Panc1 (cell line): ENCODE data around the gene ZFAND2B. TPM values are rescaled to one million over a fixed set of nuclear protein-coding genes. Genes with fewer than 3 reads are reported as not detected.

ENCODE experiments used
- ATAC-seq: fragments of 200-7000 bp; cut with Tn5 transposase; 2 replicates; pipeline ENCODE4 v1.9.1; 2020; ENCODE audit warnings: mild to moderate bottlenecking, moderate library complexity
- BruUV-seq: library from RNA; stranded (reverse); fragments of 400-500 nt; replicated peaks from 2 replicates; lab custom pipeline; 2021; lab: Mats Ljungman, UMichigan
- CTCF ChIA-PET: fragments of 300-600 bp; sonication (Branson Sonifier 250); formaldehyde crosslinking; loops from one replicate; lab custom pipeline; 2022; ENCODE audit warnings: antibody characterized with exemption; lab: Charles Lee
- POLR2A ChIA-PET: fragments of 300-600 bp; sonication (Branson Sonifier 250); formaldehyde crosslinking; loops from one replicate; lab custom pipeline; 2022; ENCODE audit warnings: antibody characterized with exemption; lab: Charles Lee
- DNase-seq: peaks from one replicate; pipeline ENCODE4 v3.0.0-alpha.2; 2010; ENCODE audit warnings: low read depth, low spot score
- H3K27ac ChIP-seq: 2 replicates; pipeline ENCODE4 v1.5.1; 2011; ENCODE audit warnings: mild to moderate bottlenecking, low read length, inconsistent platforms
- H3K27me3 ChIP-seq: fragments of 200-500 bp; sonication (Bioruptor generic); 2 replicates; pipeline ENCODE4 v1.6.0; 2014; ENCODE audit warnings: low read length, inconsistent platforms; ENCODE audit not compliant: control insufficient read depth, insufficient read depth
- H3K36me3 ChIP-seq: fragments of 200-500 bp; sonication (Bioruptor generic); 2 replicates; pipeline ENCODE4 v1.5.1; 2014; ENCODE audit warnings: inconsistent platforms, mild to moderate bottlenecking, low read length, moderate library complexity; ENCODE audit not compliant: control insufficient read depth, insufficient read depth
- H3K4me1 ChIP-seq: 2 replicates; pipeline ENCODE4 v1.5.1; 2011; ENCODE audit warnings: inconsistent platforms, mild to moderate bottlenecking, low read length, moderate library complexity; ENCODE audit not compliant: control insufficient read depth, insufficient read depth
- H3K4me3 ChIP-seq, 2 experiments: 2 replicates each; pipeline ENCODE4 v1.5.1; 2011 to 2012; ENCODE audit warnings: low read depth in 2 of 2, low read length in 2 of 2, mild to moderate bottlenecking in 2 of 2, inconsistent platforms in 1 of 2, moderate library complexity in 1 of 2
- H3K9me3 ChIP-seq: fragments of 200-500 bp; sonication (Bioruptor generic); 2 replicates; pipeline ENCODE4 v1.5.1; 2014; ENCODE audit warnings: low read depth, mild to moderate bottlenecking, inconsistent platforms, low read length, moderate library complexity; ENCODE audit not compliant: control insufficient read depth, insufficient read depth
- POLR2AphosphoS5 ChIP-seq: IDR thresholded peaks from 2 replicates; pipeline ENCODE4 v1.6.1; 2012; ENCODE audit warnings: mild to moderate bottlenecking, low read depth, low read length, moderate library complexity
- SIN3A ChIP-seq: IDR thresholded peaks from 2 replicates; pipeline ENCODE4 v1.6.1; 2012; ENCODE audit warnings: low read depth, mild to moderate bottlenecking, low read length, moderate library complexity, borderline replicate concordance; ENCODE audit not compliant: insufficient read depth
- TCF7L2 ChIP-seq: IDR thresholded peaks from 2 replicates; pipeline ENCODE4 v1.6.1; 2011; ENCODE audit warnings: mild to moderate bottlenecking, low read depth, low read length, inconsistent platforms
- in situ Hi-C: cut with HindIII; loops from 2 replicates; pipeline ENCODE4 v1.10.0; 2016; ENCODE audit warnings: low sequenced_read_pairs, low pct_unique_long_range_greater_than_20kb
- intact Hi-C: fragments of 100-400 bp; cut with micrococcal nuclease; formaldehyde crosslinking; loops from one replicate; pipeline ENCODE4 v1.10.0; 2022; ENCODE audit not compliant: unreplicated experiment
- total RNA-seq: library from RNA; stranded (reverse); gene quantifications from one replicate; pipeline ENCODE4 v1.2.1, GENCODE V29; 2021; ENCODE audit not compliant: unreplicated experiment
- TF ChIP-seq, protein P1 (sequence below), 2 experiments: IDR thresholded peaks; 2 replicates each; pipeline ENCODE4 v1.6.1; 2011 to 2012; ENCODE audit warnings: low read depth in 2 of 2, control low read depth in 1 of 2, low read length in 1 of 2, mild to moderate bottlenecking in 1 of 2, moderate library complexity in 1 of 2; ENCODE audit not compliant: insufficient read depth in 1 of 2
- TF ChIP-seq, protein P2 (sequence below): fragments of 450-650 bp; IDR thresholded peaks from 2 replicates; pipeline ENCODE4 v1.5.1; 2017; ENCODE audit warnings: mild to moderate bottlenecking

The ZFAND2B gene
- total RNA-seq, 1 experiment from 2014 or later, result 43.2 TPM

DNA sequence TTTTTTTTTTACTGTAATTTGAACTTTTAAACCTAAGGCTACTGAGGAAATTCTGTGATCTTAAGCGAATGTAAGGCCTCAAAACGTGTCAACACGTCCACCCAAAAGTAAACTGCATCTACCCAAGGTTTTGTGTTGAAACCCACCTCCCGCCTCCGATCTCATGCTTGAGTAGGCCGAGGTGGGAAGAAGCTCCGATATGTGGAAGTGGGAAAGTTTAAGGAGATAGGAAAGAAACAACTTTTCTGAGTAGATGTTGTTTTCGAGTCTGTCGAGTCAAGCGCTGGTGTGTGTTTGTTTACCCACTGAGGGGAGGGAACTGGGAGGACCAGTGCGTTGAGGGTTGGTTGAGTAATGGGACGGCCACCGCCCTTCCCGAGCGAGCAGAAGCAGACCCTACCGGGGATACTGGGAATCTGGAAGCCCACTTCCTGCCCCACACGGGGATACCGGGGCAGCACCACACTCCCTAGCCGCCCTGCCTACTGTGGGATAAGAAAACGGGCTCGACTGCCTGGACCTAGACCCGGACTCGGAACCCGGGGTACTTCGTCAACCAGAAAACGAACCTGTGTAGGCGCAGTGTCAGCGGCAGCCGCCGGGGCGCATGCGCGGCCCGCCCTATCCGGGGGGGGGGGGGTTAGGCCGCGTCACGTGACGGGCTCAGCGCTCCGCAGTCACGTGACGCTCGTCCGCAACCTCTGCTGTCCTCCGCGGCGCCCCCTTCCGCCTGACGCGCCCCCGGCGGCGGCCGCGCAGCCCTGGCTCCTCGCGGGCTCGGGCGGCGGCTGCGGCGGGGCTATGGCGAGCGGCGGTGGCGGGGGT, 28.8 kb upstream of the ZFAND2B start, which contains the start of gene RETREG2:
Gene RETREG2 (plus strand): TSS at position 724 of the 825 bp plus-strand sequence. CDS start 78 bp downstream, at position 802.
- intact Hi-C loops, result no loop called here
- ChIA-PET CTCF (no interaction called here), POLR2A (no interaction called here)
- BruUV-seq, result TSS peak; percentile 45
- in situ Hi-C loops, result no loop called here
- peak within 1 kb of the TSS; percentile 66 to 88 for H3K4me3 ChIP-seq
- peak; percentile 92 for DNase-seq
- peak; percentile 85 for ATAC-seq
- no peaks in the 10 kb centered on the region for H3K27me3 ChIP-seq
- peaks cover 10% of the 10 kb centered on the region for H3K4me1 ChIP-seq
- peak within 1 kb of the TSS; percentile 98 for H3K27ac ChIP-seq
- peak; percentile 98 for TF ChIP-seq POLR2AphosphoS5
- TF ChIP-seq, protein P1, sequence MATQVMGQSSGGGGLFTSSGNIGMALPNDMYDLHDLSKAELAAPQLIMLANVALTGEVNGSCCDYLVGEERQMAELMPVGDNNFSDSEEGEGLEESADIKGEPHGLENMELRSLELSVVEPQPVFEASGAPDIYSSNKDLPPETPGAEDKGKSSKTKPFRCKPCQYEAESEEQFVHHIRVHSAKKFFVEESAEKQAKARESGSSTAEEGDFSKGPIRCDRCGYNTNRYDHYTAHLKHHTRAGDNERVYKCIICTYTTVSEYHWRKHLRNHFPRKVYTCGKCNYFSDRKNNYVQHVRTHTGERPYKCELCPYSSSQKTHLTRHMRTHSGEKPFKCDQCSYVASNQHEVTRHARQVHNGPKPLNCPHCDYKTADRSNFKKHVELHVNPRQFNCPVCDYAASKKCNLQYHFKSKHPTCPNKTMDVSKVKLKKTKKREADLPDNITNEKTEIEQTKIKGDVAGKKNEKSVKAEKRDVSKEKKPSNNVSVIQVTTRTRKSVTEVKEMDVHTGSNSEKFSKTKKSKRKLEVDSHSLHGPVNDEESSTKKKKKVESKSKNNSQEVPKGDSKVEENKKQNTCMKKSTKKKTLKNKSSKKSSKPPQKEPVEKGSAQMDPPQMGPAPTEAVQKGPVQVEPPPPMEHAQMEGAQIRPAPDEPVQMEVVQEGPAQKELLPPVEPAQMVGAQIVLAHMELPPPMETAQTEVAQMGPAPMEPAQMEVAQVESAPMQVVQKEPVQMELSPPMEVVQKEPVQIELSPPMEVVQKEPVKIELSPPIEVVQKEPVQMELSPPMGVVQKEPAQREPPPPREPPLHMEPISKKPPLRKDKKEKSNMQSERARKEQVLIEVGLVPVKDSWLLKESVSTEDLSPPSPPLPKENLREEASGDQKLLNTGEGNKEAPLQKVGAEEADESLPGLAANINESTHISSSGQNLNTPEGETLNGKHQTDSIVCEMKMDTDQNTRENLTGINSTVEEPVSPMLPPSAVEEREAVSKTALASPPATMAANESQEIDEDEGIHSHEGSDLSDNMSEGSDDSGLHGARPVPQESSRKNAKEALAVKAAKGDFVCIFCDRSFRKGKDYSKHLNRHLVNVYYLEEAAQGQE (IDR thresholded peaks at IDR 0.05; ENCODE audit: insufficient read depth in 1 of 2, low read depth in 2 of 2, low read length in 1 of 2), result no peak
- TF ChIP-seq SIN3A, result peak; percentile 94; the same call in 1 of the 2 replicates
- TF ChIP-seq, protein P2, sequence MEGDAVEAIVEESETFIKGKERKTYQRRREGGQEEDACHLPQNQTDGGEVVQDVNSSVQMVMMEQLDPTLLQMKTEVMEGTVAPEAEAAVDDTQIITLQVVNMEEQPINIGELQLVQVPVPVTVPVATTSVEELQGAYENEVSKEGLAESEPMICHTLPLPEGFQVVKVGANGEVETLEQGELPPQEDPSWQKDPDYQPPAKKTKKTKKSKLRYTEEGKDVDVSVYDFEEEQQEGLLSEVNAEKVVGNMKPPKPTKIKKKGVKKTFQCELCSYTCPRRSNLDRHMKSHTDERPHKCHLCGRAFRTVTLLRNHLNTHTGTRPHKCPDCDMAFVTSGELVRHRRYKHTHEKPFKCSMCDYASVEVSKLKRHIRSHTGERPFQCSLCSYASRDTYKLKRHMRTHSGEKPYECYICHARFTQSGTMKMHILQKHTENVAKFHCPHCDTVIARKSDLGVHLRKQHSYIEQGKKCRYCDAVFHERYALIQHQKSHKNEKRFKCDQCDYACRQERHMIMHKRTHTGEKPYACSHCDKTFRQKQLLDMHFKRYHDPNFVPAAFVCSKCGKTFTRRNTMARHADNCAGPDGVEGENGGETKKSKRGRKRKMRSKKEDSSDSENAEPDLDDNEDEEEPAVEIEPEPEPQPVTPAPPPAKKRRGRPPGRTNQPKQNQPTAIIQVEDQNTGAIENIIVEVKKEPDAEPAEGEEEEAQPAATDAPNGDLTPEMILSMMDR, result peak; percentile 80
- TF ChIP-seq TCF7L2, result no peak
- H3K9me3 ChIP-seq, result no peaks in the 10 kb centered on the region
- peaks cover 20% of the 10 kb centered on the region for H3K36me3 ChIP-seq

DNA sequence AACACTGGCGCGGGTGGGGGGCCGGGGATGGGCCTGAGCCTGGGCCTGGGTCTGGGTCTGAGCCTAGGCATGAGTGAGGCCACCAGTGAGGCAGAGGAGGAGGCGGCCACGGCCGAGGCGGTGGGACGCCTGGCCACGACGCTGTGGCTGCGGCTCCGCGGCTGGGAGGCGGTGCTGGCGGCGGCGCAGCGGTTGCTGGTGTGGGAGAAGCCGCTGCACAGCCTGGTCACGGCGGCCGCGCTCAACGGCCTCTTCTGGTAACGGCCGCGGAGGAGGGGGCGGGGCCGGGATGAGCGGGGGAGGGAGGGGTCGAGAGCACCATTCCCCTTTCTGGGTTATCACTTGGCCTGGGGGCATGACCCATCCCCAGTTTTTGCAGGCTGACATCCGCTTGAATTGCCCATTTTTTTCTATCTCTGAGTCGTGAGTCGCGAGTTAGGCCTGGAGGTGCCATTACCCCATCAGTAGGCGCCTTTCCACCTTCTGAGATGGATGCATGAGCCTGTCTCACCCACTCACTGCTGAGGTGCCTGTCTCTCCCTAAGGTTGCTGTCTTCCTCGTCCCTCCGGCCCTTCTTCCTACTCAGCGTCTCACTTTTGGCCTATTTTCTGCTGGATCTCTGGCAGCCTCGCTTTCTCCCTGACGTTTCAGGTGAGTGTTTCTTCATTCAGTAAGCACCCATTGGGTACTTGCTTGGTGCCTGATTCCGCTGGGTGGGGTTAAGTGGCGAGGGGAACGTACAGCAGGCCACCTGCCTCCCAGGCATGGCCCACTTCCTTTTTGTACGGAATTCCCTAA, 28.0 kb upstream of the ZFAND2B start:
- H3K4me3 ChIP-seq, result peak overlapping the region; percentile 66 to 88
- peak overlapping the region; percentile 90 for H3K27ac ChIP-seq
- ATAC-seq (peak; percentile 36), DNase-seq (no peak)
- intact Hi-C loops (no loop called here), in situ Hi-C loops (no loop called here)
- peaks cover 21% of the 10 kb centered on the region for H3K36me3 ChIP-seq
- H3K9me3 ChIP-seq, result no peaks in the 10 kb centered on the region
- H3K27me3 ChIP-seq, result no peaks in the 10 kb centered on the region
- ChIA-PET POLR2A (no interaction called here), CTCF (interaction anchor here (0.6 kb wide), 1 partner anchor 308 kb away, joined by 3 read pairs; no protein-coding TSS in a partner anchor)
- H3K4me1 ChIP-seq, result peaks cover 10% of the 10 kb centered on the region
- no TSS peak for BruUV-seq
- TF ChIP-seq SIN3A (no peak), POLR2AphosphoS5 (no peak), TCF7L2 (no peak)
- TF ChIP-seq, protein P1 (IDR thresholded peaks at IDR 0.05; ENCODE audit: insufficient read depth in 1 of 2, low read depth in 2 of 2, low read length in 1 of 2), result no peak
- TF ChIP-seq, protein P2, result no peak; the same call in 1 of the 2 replicates
